ENCODE results near the gene CST4.

Gene CST4

GRCh38 chr20:23652926-23653325 is 35.9 kb downstream of the CST4 start:
- ChIA-PET POLR2A (no interaction called here), CTCF (interaction anchor here (1.5 kb wide), 1 partner anchor 10 kb away, joined by 4 read pairs; no protein-coding TSS in a partner anchor)
- no peak for TF ChIP-seq ZFP3 (tag by site-specific recombination; IDR thresholded peaks at IDR 0.05; ENCODE audit: low read depth)
- TF ChIP-seq ZNF274 (IDR thresholded peaks at IDR 0.05; ENCODE audit: low read length), result no peak
- TF ChIP-seq ZNF274 (tag by site-specific recombination; IDR thresholded peaks at IDR 0.05; ENCODE audit: borderline replicate concordance), result no peak
- TF ChIP-seq ZSCAN23 (tag by site-specific recombination; IDR thresholded peaks at IDR 0.05), result no peak
- TF ChIP-seq ZNF133 (tag by site-specific recombination; IDR thresholded peaks at IDR 0.05), result no peak
- TF ChIP-seq ZNF843 (tag by site-specific recombination; IDR thresholded peaks at IDR 0.05), result no peak
- TF ChIP-seq ZNF335 (tag by site-specific recombination; conservative IDR thresholded peaks at IDR 0.05), result no peak
- no peak for TF ChIP-seq ZNF302 (tag by site-specific recombination; IDR thresholded peaks at IDR 0.05; ENCODE audit: low read depth)
- no peak for TF ChIP-seq ZNF16 (tag by site-specific recombination; IDR thresholded peaks at IDR 0.05; ENCODE audit: low read depth)
- TF ChIP-seq ZNF707 (tag by site-specific recombination; IDR thresholded peaks at IDR 0.05), result no peak
- Histone ChIP-seq H3K27ac (ENCODE audit: extremely low read depth, low read depth, low read length) (no peak overlapping the region), H3K4me3 (ENCODE audit: low read depth, low read length) (no peak overlapping the region), H3K36me3 (ENCODE audit: control insufficient read depth in 2 of 2, insufficient read depth in 1 of 2, low read length in 2 of 2) (no peaks in the 10 kb centered on the region), H3K4me1 (ENCODE audit: control insufficient read depth, insufficient read depth, low read length) (no peaks in the 10 kb centered on the region), H3K9me3 (ENCODE audit: control insufficient read depth, insufficient read depth, low read depth, low read length) (no peaks in the 10 kb centered on the region)

- no peaks in the 10 kb centered on the region for H3K36me3 ChIP-seq (ENCODE audit: control insufficient read depth in 2 of 2, insufficient read depth in 1 of 2, low read length in 2 of 2)
- TF ChIP-seq TRIM28 (IDR thresholded peaks at IDR 0.05; ENCODE audit: borderline replicate concordance, low read length), result no peak
- no peak for TF ChIP-seq ZNF48 (tag by site-specific recombination; IDR thresholded peaks at IDR 0.05)
- no peak for TF ChIP-seq ZNF514 (tag by site-specific recombination; IDR thresholded peaks at IDR 0.05)
- no peak for TF ChIP-seq ZNF747 (tag by site-specific recombination; IDR thresholded peaks at IDR 0.05)
- no peak for TF ChIP-seq KLF1 (tag by site-specific recombination; IDR thresholded peaks at IDR 0.05)
- no peak for TF ChIP-seq ZNF2 (tag by site-specific recombination; IDR thresholded peaks at IDR 0.05)
- TF ChIP-seq ZNF350 (tag by site-specific recombination; IDR thresholded peaks at IDR 0.05), result no peak
- TF ChIP-seq SALL2 (tag by site-specific recombination; IDR thresholded peaks at IDR 0.05; ENCODE audit: borderline replicate concordance), result no peak
- no peak for TF ChIP-seq BCL6B (tag by site-specific recombination; IDR thresholded peaks at IDR 0.05)
- no peak for TF ChIP-seq ZBTB20 (tag by site-specific recombination; IDR thresholded peaks at IDR 0.05)
- no peak for TF ChIP-seq ZNF623 (tag by site-specific recombination; IDR thresholded peaks at IDR 0.05)
- no peak for TF ChIP-seq ZNF677 (tag by site-specific recombination; IDR thresholded peaks at IDR 0.05)
- no peak for TF ChIP-seq SCRT2 (tag by site-specific recombination; IDR thresholded peaks at IDR 0.05)
- no peak for TF ChIP-seq ZNF521 (tag by site-specific recombination; IDR thresholded peaks at IDR 0.05)
- TF ChIP-seq ZEB2 (tag by site-specific recombination; IDR thresholded peaks at IDR 0.05), result no peak
- TF ChIP-seq ZNF830 (tag by site-specific recombination; IDR thresholded peaks at IDR 0.05; ENCODE audit: low read depth), result no peak
- POLR2A ChIA-PET, result no interaction called here
- no peak overlapping the region for H3K4me3 ChIP-seq (ENCODE audit: low read depth, low read length)
- CTCF ChIA-PET, result interaction anchor here (0.7 kb wide), 1 partner anchor 67 kb away, joined by 3 read pairs; no protein-coding TSS in a partner anchor
- no peaks in the 10 kb centered on the region for H3K9me3 ChIP-seq (ENCODE audit: control insufficient read depth, insufficient read depth, low read depth, low read length)
- no peak overlapping the region for H3K27ac ChIP-seq (ENCODE audit: extremely low read depth, low read depth, low read length)
- H3K4me1 ChIP-seq (ENCODE audit: control insufficient read depth, insufficient read depth, low read length), result no peaks in the 10 kb centered on the region
Measured at GRCh38 chr20:23652371-23652770, 36.5 kb downstream of the CST4 start.

Data from HEK293 (cell line).